Measurements from ENCODE around the gene RASA3. TPM values are rescaled to one million over a fixed set of nuclear protein-coding genes. Genes with fewer than 3 reads are reported as not detected.
"Not testable (repeated sequence)": the region's sequence is repeated elsewhere in the genome, so short reads cannot be mapped to it uniquely, and the experiment has no call there.

The RASA3 gene
- total RNA-seq, 1 donor from 2014 or later: 9.3 TPM

- H3K4me1 Mint-ChIP-seq (ENCODE audit: unreplicated experiment): peaks cover 24% of the 10 kb centered on the region
- no peak for DNase-seq (ENCODE audit: extremely low spot score, unreplicated experiment)
- no peaks in the 10 kb centered on the region for H3K9me3 Mint-ChIP-seq
- no peaks in the 10 kb centered on the region for H3K36me3 Mint-ChIP-seq
- H3K27me3 Mint-ChIP-seq: peaks cover 3% of the 10 kb centered on the region
- no peak overlapping the region for H3K27ac Mint-ChIP-seq
- no peak for TF ChIP-seq CTCF (conservative IDR thresholded peaks at IDR 0.05)
- H3K4me3 Mint-ChIP-seq: no peak overlapping the region
Measured at GRCh38 chr13:114099191-114099590, 33.2 kb downstream of the RASA3 start.

GRCh38 chr13:114098689-114099056, 33.8 kb downstream of the RASA3 start:
- Mint-ChIP-seq H3K27ac (peak overlapping the region; percentile 74), H3K4me1 (ENCODE audit: unreplicated experiment) (peaks cover 24% of the 10 kb centered on the region)
- not testable (repeated sequence) for H3K27me3 Mint-ChIP-seq; H3K4me3 Mint-ChIP-seq; H3K9me3 Mint-ChIP-seq; H3K36me3 Mint-ChIP-seq; DNase-seq (ENCODE audit: extremely low spot score, unreplicated experiment)

- H3K27me3 Mint-ChIP-seq: peaks cover 3% of the 10 kb centered on the region
- H3K4me3 Mint-ChIP-seq: no peak overlapping the region
- DNase-seq (ENCODE audit: extremely low spot score, unreplicated experiment): no peak
- H3K27ac Mint-ChIP-seq: peak overlapping the region; percentile 74
- H3K4me1 Mint-ChIP-seq (ENCODE audit: unreplicated experiment): peaks cover 24% of the 10 kb centered on the region
- peaks cover 6% of the 10 kb centered on the region for H3K9me3 Mint-ChIP-seq
- TF ChIP-seq CTCF (conservative IDR thresholded peaks at IDR 0.05): no peak
- H3K36me3 Mint-ChIP-seq: no peaks in the 10 kb centered on the region
Measured at GRCh38 chr13:114097893-114098688, 34.3 kb downstream of the RASA3 start.

GRCh38 chr13:114097212-114097892, 35.1 kb downstream of the RASA3 start:
- peak overlapping the region; percentile 59 for H3K4me3 Mint-ChIP-seq
- TF ChIP-seq CTCF (conservative IDR thresholded peaks at IDR 0.05): no peak
- H3K9me3 Mint-ChIP-seq: peaks cover 6% of the 10 kb centered on the region

GRCh38 chr13:114096811-114097211, 35.6 kb downstream of the RASA3 start:
- Mint-ChIP-seq H3K27me3 (peaks cover 3% of the 10 kb centered on the region), H3K36me3 (no peaks in the 10 kb centered on the region), H3K9me3 (peaks cover 11% of the 10 kb centered on the region), H3K27ac (no peak overlapping the region), H3K4me1 (ENCODE audit: unreplicated experiment) (peaks cover 24% of the 10 kb centered on the region), H3K4me3 (no peak overlapping the region)
- no peak for TF ChIP-seq CTCF (conservative IDR thresholded peaks at IDR 0.05)
- DNase-seq (ENCODE audit: extremely low spot score, unreplicated experiment): no peak

More at GRCh38 chr13:114097212-114097892, 35.1 kb downstream of the RASA3 start:
- H3K4me1 Mint-ChIP-seq (ENCODE audit: unreplicated experiment): peaks cover 24% of the 10 kb centered on the region
- H3K27ac Mint-ChIP-seq: no peak overlapping the region
- DNase-seq (ENCODE audit: extremely low spot score, unreplicated experiment): no peak
- peaks cover 3% of the 10 kb centered on the region for H3K27me3 Mint-ChIP-seq
- no peaks in the 10 kb centered on the region for H3K36me3 Mint-ChIP-seq

- Mint-ChIP-seq H3K4me1 (ENCODE audit: unreplicated experiment) (peaks cover 24% of the 10 kb centered on the region), H3K27ac (no peak overlapping the region), H3K27me3 (peaks cover 3% of the 10 kb centered on the region), H3K4me3 (no peak overlapping the region), H3K9me3 (peaks cover 16% of the 10 kb centered on the region), H3K36me3 (no peaks in the 10 kb centered on the region)
- DNase-seq (ENCODE audit: extremely low spot score, unreplicated experiment): no peak
- no peak for TF ChIP-seq CTCF (conservative IDR thresholded peaks at IDR 0.05)
Measured at GRCh38 chr13:114096031-114096485, 36.4 kb downstream of the RASA3 start.
